Hepatocyte (in vitro differentiated cells): Measurements from ENCODE around the gene RADIL. TPM values are rescaled to one million over a fixed set of nuclear protein-coding genes. Genes with fewer than 3 reads are reported as not detected.
A peak's percentile ranks its signal among the peaks of the same experiment; 100 is the strongest.

Experiments
- DNase-seq: peaks from one replicate; pipeline ENCODE4 v3.0.0-alpha.2; 2016; ENCODE audit warnings: low spot score
- H2AFZ ChIP-seq: fragments of 200-600 bp; sonication (generic); 2 replicates; pipeline ENCODE4 v1.6.0; 2016; ENCODE audit warnings: antibody characterized with exemption, mild to moderate bottlenecking
- H3K27ac ChIP-seq: fragments of 200-600 bp; sonication (generic); 2 replicates; pipeline ENCODE4 v1.5.1; 2016; ENCODE audit warnings: mild to moderate bottlenecking
- H3K27me3 ChIP-seq: fragments of 200-600 bp; sonication (generic); 2 replicates; pipeline ENCODE4 v1.6.1; 2016
- H3K36me3 ChIP-seq: fragments of 200-600 bp; sonication (generic); replicated peaks from 2 replicates; pipeline ENCODE4 v1.5.1; 2016; ENCODE audit warnings: low read depth; ENCODE audit not compliant: insufficient read depth
- H3K4me1 ChIP-seq: fragments of 200-600 bp; sonication (generic); 2 replicates; pipeline ENCODE4 v1.5.1; 2016; ENCODE audit warnings: mild to moderate bottlenecking, moderate library complexity; ENCODE audit not compliant: insufficient read depth
- H3K4me2 ChIP-seq: fragments of 200-600 bp; sonication (generic); 2 replicates; pipeline ENCODE4 v1.6.0; 2016
- H3K4me3 ChIP-seq: fragments of 200-600 bp; sonication (generic); 2 replicates; pipeline ENCODE4 v1.5.1; 2016; ENCODE audit warnings: mild to moderate bottlenecking
- H3K79me2 ChIP-seq: fragments of 200-600 bp; sonication (generic); 2 replicates; pipeline ENCODE4 v1.6.0; 2017; ENCODE audit warnings: mild to moderate bottlenecking
- H3K9me2 ChIP-seq: fragments of 200-600 bp; sonication (generic); replicated peaks from 2 replicates; pipeline ENCODE4 v1.6.0; 2017; ENCODE audit warnings: mild to moderate bottlenecking; ENCODE audit not compliant: insufficient read depth
- H3K9me3 ChIP-seq: fragments of 200-600 bp; sonication (generic); 2 replicates; pipeline ENCODE4 v1.5.1; 2016; ENCODE audit warnings: low read depth, mild to moderate bottlenecking
- H4K20me1 ChIP-seq: fragments of 200-600 bp; sonication (generic); 2 replicates; pipeline ENCODE4 v1.6.0; 2016; ENCODE audit warnings: mild to moderate bottlenecking; ENCODE audit not compliant: insufficient read depth, poor library complexity, severe bottlenecking
- EZH2 ChIP-seq: fragments of 200-600 bp; sonication (generic); IDR thresholded peaks from 2 replicates; pipeline ENCODE4 v1.6.1; 2016; ENCODE audit warnings: antibody characterized with exemption, mild to moderate bottlenecking, borderline replicate concordance
- EZH2phosphoT487 ChIP-seq: fragments of 200-600 bp; sonication (generic); IDR thresholded peaks from one replicate; pipeline ENCODE4 v1.6.1; 2018; ENCODE audit warnings: antibody characterized with exemption, mild to moderate bottlenecking, low read depth, moderate library complexity; ENCODE audit not compliant: unreplicated experiment, severe bottlenecking
- WGBS: methylation state at CpG from one replicate; pipeline ENCODE4 v1.1.6; 2016; ENCODE audit warnings: low lambda C conversion rate; ENCODE audit errors: missing lambda C conversion rate; 5-methylcytosine and 5-hydroxymethylcytosine counted together
- polyA plus RNA-seq: library from polyadenylated mRNA; unstranded; fragments of >200 nt; fragmentation: Nextera tagmentation; extraction: Ambion mirVana; gene quantifications from 2 replicates; pipeline ENCODE4 v1.2.1, GENCODE V29; 2016
- total RNA-seq: library from RNA; depleted of rRNA; stranded (reverse); fragments of >200 nt; gene quantifications from 2 replicates; pipeline ENCODE4 v1.2.3, GENCODE V29; 2014
- TF ChIP-seq, protein P1 (sequence below): fragments of 200-600 bp; sonication (generic); IDR thresholded peaks from 2 replicates; pipeline ENCODE4 v1.5.1; 2016; ENCODE audit warnings: antibody characterized with exemption, mild to moderate bottlenecking; ENCODE audit not compliant: poor library complexity

Gene RADIL
- total and polyA plus RNA-seq, 2 experiments from 2014 or later, result 0.53 to 0.60 TPM

DNA sequence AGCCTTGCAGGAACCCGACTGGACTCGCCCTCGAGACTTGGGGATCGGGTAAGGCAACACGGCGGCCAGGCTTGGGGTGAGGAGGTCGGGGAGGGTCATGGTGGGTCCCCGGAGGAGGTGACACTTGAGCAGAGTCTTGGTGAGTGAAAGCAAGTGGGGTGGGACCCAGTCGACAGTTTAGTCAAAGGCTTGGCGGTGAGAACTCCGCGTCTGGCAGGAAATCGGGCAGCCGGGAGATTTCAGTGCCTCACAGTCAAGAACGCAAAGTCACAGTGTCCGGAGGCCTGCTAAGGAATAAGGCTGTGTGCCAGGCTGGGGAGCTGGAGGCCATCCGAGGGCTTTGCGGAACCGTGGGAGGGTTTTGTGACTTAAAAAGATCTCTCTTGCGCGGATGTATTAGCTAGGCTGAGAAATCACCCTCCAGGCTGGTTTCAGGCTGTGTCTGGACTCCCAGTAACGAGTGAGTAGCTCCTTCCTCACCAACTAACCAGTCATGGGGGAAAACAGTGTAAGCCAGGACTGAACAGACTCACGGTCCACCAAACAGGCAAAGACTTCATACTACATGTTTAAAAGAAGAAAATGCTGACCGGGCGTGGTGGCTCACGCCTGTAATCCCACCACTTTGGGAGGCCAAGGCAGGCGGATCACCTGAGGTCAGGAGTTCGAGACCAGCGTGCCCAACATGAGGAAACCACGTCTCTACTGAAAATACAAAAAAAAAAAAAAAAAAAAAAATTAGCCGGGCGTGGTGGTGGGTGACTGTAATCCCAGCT, 107.5 kb downstream of the RADIL start:
- no peak for TF ChIP-seq EZH2phosphoT487
- TF ChIP-seq, protein P1, sequence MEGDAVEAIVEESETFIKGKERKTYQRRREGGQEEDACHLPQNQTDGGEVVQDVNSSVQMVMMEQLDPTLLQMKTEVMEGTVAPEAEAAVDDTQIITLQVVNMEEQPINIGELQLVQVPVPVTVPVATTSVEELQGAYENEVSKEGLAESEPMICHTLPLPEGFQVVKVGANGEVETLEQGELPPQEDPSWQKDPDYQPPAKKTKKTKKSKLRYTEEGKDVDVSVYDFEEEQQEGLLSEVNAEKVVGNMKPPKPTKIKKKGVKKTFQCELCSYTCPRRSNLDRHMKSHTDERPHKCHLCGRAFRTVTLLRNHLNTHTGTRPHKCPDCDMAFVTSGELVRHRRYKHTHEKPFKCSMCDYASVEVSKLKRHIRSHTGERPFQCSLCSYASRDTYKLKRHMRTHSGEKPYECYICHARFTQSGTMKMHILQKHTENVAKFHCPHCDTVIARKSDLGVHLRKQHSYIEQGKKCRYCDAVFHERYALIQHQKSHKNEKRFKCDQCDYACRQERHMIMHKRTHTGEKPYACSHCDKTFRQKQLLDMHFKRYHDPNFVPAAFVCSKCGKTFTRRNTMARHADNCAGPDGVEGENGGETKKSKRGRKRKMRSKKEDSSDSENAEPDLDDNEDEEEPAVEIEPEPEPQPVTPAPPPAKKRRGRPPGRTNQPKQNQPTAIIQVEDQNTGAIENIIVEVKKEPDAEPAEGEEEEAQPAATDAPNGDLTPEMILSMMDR, result no peak
- H2AFZ ChIP-seq, result peak overlapping the region; percentile 61

DNA sequence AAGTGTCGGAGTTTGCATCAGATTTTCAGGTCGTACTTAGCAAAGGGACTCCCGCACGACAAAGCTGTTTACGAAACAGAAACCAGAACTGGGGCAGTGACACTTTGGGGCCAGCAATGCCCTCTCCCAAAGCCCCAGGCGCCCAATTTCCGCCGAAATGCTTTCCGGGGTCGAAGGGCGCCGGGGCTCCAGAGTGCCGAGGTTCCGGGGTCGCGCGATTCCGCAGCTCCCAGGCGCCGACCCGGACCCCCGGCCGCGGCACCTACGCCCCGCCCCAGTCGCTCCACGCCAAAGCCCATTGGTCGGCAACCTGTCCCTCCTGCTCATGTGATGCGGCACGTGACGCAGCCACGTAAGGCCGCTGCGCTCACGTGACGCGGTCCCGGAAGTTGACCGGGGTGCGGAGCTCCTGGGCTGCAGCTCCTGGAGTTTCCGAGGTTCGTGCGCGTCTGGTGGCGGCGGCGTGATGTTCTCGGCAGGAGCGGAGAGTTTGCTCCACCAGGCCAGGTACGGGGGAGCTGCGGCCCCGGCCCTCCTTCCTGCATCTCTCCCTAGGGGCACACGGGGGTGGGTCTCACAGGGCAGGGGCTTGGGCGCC, 108.2 kb downstream of the RADIL start, which contains the start of gene AP5Z1:
TSS of gene AP5Z1 (plus strand) at position 374 of the 598 bp plus-strand sequence. CDS start at position 467, 93 bp downstream.
- Histone ChIP-seq H4K20me1 (peaks cover 13% of the 10 kb centered on the region), H3K4me2 (peak within 1 kb of the TSS; percentile 86), H2AFZ (peak within 1 kb of the TSS; percentile 85), H3K36me3 (no peaks in the 10 kb centered on the region), H3K4me3 (peak within 1 kb of the TSS; percentile 83), H3K9me3 (no peaks in the 10 kb centered on the region), H3K9me2 (no peaks in the 10 kb centered on the region), H3K27me3 (no peaks in the 10 kb centered on the region), H3K27ac (peak within 1 kb of the TSS; percentile 94), H3K4me1 (peaks cover 9% of the 10 kb centered on the region), H3K79me2 (peaks cover 45% of the 10 kb centered on the region)
- under 1% methylated on average over 54 of the region's 55 CpGs for WGBS
- TF ChIP-seq, protein P1, result no peak
- no peak for TF ChIP-seq EZH2phosphoT487
- no peak for TF ChIP-seq EZH2
- DNase-seq, result peak; percentile 99

More for the DNA sequence above, 107.5 kb downstream of the RADIL start:
- Histone ChIP-seq H3K36me3 (no peaks in the 10 kb centered on the region), H3K9me3 (no peaks in the 10 kb centered on the region), H3K4me3 (peak overlapping the region; percentile 72), H3K4me2 (peak overlapping the region; percentile 86), H3K79me2 (peaks cover 47% of the 10 kb centered on the region), H3K9me2 (no peaks in the 10 kb centered on the region), H3K4me1 (peaks cover 9% of the 10 kb centered on the region), H4K20me1 (peaks cover 13% of the 10 kb centered on the region), H3K27me3 (no peaks in the 10 kb centered on the region), H3K27ac (peak overlapping the region; percentile 94)
- 34% methylated on average over 29 of the region's 32 CpGs for WGBS
- DNase-seq, result peak; percentile 61

DNA sequence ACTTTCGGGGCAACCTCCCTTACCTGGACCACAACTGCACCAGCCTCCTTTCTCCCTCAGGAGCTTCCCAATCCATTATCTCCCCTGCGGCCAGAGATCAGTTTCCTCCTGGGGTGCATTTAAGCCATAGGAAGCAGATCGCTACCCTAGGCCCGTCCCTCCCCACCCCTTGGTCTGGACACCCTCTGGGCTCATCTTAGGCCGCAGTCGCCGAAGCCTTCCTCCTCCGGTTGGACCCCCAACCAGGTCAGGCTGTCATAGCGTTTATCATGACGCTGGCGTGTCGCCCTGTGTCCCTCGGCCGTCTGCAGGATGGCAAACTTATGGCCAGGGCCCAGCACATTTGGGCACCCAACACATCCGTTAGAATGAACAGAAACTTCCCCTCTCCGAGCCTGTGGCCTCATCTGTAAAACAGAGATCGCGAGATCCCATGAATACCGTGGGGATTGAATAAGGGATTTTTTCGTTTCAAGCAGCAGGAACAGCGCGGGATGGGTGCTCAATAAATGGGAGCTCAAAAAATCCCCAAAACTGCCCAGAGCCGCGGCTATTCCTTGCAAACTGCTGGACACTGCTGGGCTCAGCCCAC, 108.8 kb downstream of the RADIL start:
- TF ChIP-seq, protein P1, result no peak
- TF ChIP-seq EZH2phosphoT487, result no peak
- TF ChIP-seq EZH2, result no peak
- peaks cover 9% of the 10 kb centered on the region for H3K4me1 ChIP-seq

More for the DNA sequence above, 108.8 kb downstream of the RADIL start:
- 46% methylated on average over 24 of the region's 24 CpGs for WGBS
- Histone ChIP-seq H4K20me1 (peaks cover 7% of the 10 kb centered on the region), H2AFZ (peak overlapping the region; percentile 85), H3K36me3 (no peaks in the 10 kb centered on the region), H3K27ac (peak overlapping the region; percentile 94), H3K9me3 (no peaks in the 10 kb centered on the region), H3K79me2 (peaks cover 39% of the 10 kb centered on the region), H3K4me3 (peak overlapping the region; percentile 83), H3K9me2 (no peaks in the 10 kb centered on the region), H3K27me3 (no peaks in the 10 kb centered on the region), H3K4me2 (peak overlapping the region; percentile 86)
- DNase-seq, result peak; percentile 64
